ENCODE results near the gene CAP1. TPM values are rescaled to one million over a fixed set of nuclear protein-coding genes. Genes with fewer than 3 reads are reported as not detected.
"Not testable (repeated sequence)": the region's sequence is repeated elsewhere in the genome, so short reads cannot be mapped to it uniquely, and the experiment has no call there.

Gene CAP1
- total RNA-seq, 1 donor from 2014 or later: 441 TPM

- no peak overlapping the region for H3K4me3 ChIP-seq (ENCODE audit: low read depth, low read length)
- DNase-seq (ENCODE audit: low read depth): no peak
- no peaks in the 10 kb centered on the region for H3K27me3 ChIP-seq (ENCODE audit: control insufficient read depth, insufficient read depth, low read length)
- no peaks in the 10 kb centered on the region for H3K36me3 ChIP-seq (ENCODE audit: control insufficient read depth, insufficient read depth, low read length)
- no peak for TF ChIP-seq CTCF (IDR thresholded peaks at IDR 0.05; ENCODE audit: insufficient read depth, low read length, poor library complexity, severe bottlenecking)
These were observed 12.9 kb upstream of the CAP1 start for GRCh38 chr1:40027647-40028046.

- Histone ChIP-seq H3K36me3 (ENCODE audit: control insufficient read depth, insufficient read depth, low read length) (no peaks in the 10 kb centered on the region), H3K4me3 (ENCODE audit: low read depth, low read length) (no peak overlapping the region), H3K27me3 (ENCODE audit: control insufficient read depth, insufficient read depth, low read length) (no peaks in the 10 kb centered on the region)
- TF ChIP-seq CTCF (IDR thresholded peaks at IDR 0.05; ENCODE audit: insufficient read depth, low read length, poor library complexity, severe bottlenecking): no peak
- no peak for DNase-seq (ENCODE audit: low read depth)
These were observed 10.9 kb upstream of the CAP1 start for GRCh38 chr1:40029608-40030007.

- H3K4me3 ChIP-seq (ENCODE audit: low read depth, low read length): no peak overlapping the region
- DNase-seq (ENCODE audit: low read depth): peak; percentile 34
- TF ChIP-seq CTCF (IDR thresholded peaks at IDR 0.05; ENCODE audit: insufficient read depth, low read length, poor library complexity, severe bottlenecking): no peak
- H3K27me3 ChIP-seq (ENCODE audit: control insufficient read depth, insufficient read depth, low read length): no peaks in the 10 kb centered on the region
- H3K36me3 ChIP-seq (ENCODE audit: control insufficient read depth, insufficient read depth, low read length): no peaks in the 10 kb centered on the region
These were observed 9.9 kb upstream of the CAP1 start for GRCh38 chr1:40030528-40031135.

GRCh38 chr1:40032240-40032891, 8.2 kb upstream of the CAP1 start:
- TF ChIP-seq CTCF (IDR thresholded peaks at IDR 0.05; ENCODE audit: insufficient read depth, low read length, poor library complexity, severe bottlenecking): peak; percentile 58
- Histone ChIP-seq H3K27me3 (ENCODE audit: control insufficient read depth, insufficient read depth, low read length) (no peaks in the 10 kb centered on the region), H3K36me3 (ENCODE audit: control insufficient read depth, insufficient read depth, low read length) (no peaks in the 10 kb centered on the region), H3K4me3 (ENCODE audit: low read depth, low read length) (no peak overlapping the region)
- no peak for DNase-seq (ENCODE audit: low read depth)

GRCh38 chr1:40034869-40035268, 5.7 kb upstream of the CAP1 start:
- Histone ChIP-seq H3K4me3 (ENCODE audit: low read depth, low read length) (no peak overlapping the region), H3K27me3 (ENCODE audit: control insufficient read depth, insufficient read depth, low read length) (no peaks in the 10 kb centered on the region), H3K36me3 (ENCODE audit: control insufficient read depth, insufficient read depth, low read length) (no peaks in the 10 kb centered on the region)
- DNase-seq (ENCODE audit: low read depth): no peak
- no peak for TF ChIP-seq CTCF (IDR thresholded peaks at IDR 0.05; ENCODE audit: insufficient read depth, low read length, poor library complexity, severe bottlenecking)

- Histone ChIP-seq H3K4me3 (ENCODE audit: low read depth, low read length) (no peak overlapping the region), H3K36me3 (ENCODE audit: control insufficient read depth, insufficient read depth, low read length) (no peaks in the 10 kb centered on the region), H3K27me3 (ENCODE audit: control insufficient read depth, insufficient read depth, low read length) (no peaks in the 10 kb centered on the region)
- DNase-seq (ENCODE audit: low read depth): no peak
- no peak for TF ChIP-seq CTCF (IDR thresholded peaks at IDR 0.05; ENCODE audit: insufficient read depth, low read length, poor library complexity, severe bottlenecking)
These were observed 4.0 kb upstream of the CAP1 start for GRCh38 chr1:40036574-40036973.

GRCh38 chr1:40037254-40037653, 3.3 kb upstream of the CAP1 start:
- not testable (repeated sequence) for H3K36me3 ChIP-seq (ENCODE audit: control insufficient read depth, insufficient read depth, low read length); H3K27me3 ChIP-seq (ENCODE audit: control insufficient read depth, insufficient read depth, low read length)

More at GRCh38 chr1:40037254-40037653, 3.3 kb upstream of the CAP1 start:
- not testable (repeated sequence) for H3K4me3 ChIP-seq (ENCODE audit: low read depth, low read length); DNase-seq (ENCODE audit: low read depth)
